ENCODE results near the gene PODNL1.
A peak's percentile ranks its signal among the peaks of the same experiment; 100 is the strongest.

The PODNL1 gene

GRCh38 chr19:13935765-13936510 lies 2.3 kb downstream of the PODNL1 start:
- ChIA-PET POLR2A (ENCODE audit: low non-redundant PET) (interaction anchor here (0.5 to 0.8 kb wide), 2 partner anchors 16 to 17 kb away, joined by 3 to 4 read pairs; no protein-coding TSS in a partner anchor), CTCF (no interaction called here)
- no peak for DNase-seq (ENCODE audit: low spot score)
- H3K27ac ChIP-seq, result peak overlapping the region; percentile 36
- TF ChIP-seq, protein P1, sequence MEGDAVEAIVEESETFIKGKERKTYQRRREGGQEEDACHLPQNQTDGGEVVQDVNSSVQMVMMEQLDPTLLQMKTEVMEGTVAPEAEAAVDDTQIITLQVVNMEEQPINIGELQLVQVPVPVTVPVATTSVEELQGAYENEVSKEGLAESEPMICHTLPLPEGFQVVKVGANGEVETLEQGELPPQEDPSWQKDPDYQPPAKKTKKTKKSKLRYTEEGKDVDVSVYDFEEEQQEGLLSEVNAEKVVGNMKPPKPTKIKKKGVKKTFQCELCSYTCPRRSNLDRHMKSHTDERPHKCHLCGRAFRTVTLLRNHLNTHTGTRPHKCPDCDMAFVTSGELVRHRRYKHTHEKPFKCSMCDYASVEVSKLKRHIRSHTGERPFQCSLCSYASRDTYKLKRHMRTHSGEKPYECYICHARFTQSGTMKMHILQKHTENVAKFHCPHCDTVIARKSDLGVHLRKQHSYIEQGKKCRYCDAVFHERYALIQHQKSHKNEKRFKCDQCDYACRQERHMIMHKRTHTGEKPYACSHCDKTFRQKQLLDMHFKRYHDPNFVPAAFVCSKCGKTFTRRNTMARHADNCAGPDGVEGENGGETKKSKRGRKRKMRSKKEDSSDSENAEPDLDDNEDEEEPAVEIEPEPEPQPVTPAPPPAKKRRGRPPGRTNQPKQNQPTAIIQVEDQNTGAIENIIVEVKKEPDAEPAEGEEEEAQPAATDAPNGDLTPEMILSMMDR (conservative IDR thresholded peaks at IDR 0.05; ENCODE audit: low read depth), result no peak

GRCh38 chr19:13934785-13935109 lies 3.5 kb downstream of the PODNL1 start:
- ChIA-PET CTCF (interaction anchor here (0.5 to 1.1 kb wide), 3 partner anchors 18 to 138 kb away, joined by 3 to 4 read pairs (median 3); partner anchors contain the start of gene MISP3), POLR2A (ENCODE audit: low non-redundant PET) (no interaction called here)
- DNase-seq (ENCODE audit: low spot score), result no peak
- TF ChIP-seq, protein P1 (conservative IDR thresholded peaks at IDR 0.05; ENCODE audit: low read depth), result no peak
- peak overlapping the region; percentile 36; the same call in 1 of the 2 replicates for H3K27ac ChIP-seq

DNA sequence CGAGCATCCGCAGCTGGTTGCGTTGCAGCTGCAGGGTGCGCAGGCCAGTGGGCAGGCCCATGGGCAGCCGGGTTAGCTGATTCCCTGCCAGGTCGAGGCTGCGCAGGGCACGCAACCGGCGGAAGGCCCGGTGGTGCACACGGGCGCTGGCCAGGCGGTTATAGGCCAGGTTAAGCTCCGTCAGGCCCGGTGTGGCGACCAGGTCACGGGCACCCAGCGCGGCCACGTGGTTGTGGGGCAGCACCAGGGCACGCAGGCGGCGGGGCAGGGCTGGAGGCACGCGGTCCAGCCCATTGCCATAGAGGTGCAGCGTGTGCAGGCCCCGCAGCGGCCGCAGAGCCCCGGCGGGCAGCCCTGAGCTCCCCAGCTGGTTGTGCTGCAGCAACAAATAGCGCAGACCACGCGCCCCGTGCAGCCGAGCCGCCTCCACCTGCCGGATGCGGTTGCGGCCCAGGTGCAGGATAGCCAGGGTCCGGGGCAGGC lies 5.3 kb downstream of the PODNL1 start:
- ChIA-PET CTCF (no interaction called here), POLR2A (ENCODE audit: low non-redundant PET) (no interaction called here)

DNA sequence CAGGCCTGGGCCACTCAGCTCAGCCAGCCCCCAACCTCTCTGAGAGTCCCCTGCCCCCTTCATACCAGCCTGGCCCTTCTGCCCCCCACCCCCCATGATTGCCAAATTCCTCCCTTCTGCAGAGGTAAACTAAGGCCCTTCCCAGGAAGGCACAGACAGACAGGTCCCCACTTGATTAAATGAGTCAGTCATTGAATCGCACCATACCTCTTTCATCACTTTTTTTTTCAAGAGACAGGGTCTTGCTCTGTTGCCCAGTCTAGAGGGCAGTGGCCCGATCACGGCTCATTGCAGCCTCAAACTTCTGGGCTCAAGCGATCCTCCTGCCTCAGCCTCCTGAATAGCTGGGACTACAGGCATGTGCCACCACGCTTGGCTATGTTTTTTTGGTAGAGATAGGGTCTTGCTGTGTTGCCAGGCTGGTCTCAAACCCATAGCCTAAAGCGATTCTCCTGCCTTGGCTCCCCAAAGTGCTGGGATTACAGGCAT lies 6.0 kb downstream of the PODNL1 start:
- POLR2A ChIA-PET (ENCODE audit: low non-redundant PET), result no interaction called here
- TF ChIP-seq, protein P1 (conservative IDR thresholded peaks at IDR 0.05; ENCODE audit: low read depth), result no peak
- no peak for DNase-seq (ENCODE audit: low spot score)
- peak overlapping the region; percentile 64 for H3K27ac ChIP-seq
- CTCF ChIA-PET, result interaction anchor here (0.8 kb wide), 1 partner anchor 127 kb away, joined by 4 read pairs; no protein-coding TSS in a partner anchor

More for the DNA sequence above, 5.3 kb downstream of the PODNL1 start:
- H3K27ac ChIP-seq, result peak overlapping the region; percentile 64
- TF ChIP-seq, protein P1 (conservative IDR thresholded peaks at IDR 0.05; ENCODE audit: low read depth), result no peak
- no peak for DNase-seq (ENCODE audit: low spot score)

DNA sequence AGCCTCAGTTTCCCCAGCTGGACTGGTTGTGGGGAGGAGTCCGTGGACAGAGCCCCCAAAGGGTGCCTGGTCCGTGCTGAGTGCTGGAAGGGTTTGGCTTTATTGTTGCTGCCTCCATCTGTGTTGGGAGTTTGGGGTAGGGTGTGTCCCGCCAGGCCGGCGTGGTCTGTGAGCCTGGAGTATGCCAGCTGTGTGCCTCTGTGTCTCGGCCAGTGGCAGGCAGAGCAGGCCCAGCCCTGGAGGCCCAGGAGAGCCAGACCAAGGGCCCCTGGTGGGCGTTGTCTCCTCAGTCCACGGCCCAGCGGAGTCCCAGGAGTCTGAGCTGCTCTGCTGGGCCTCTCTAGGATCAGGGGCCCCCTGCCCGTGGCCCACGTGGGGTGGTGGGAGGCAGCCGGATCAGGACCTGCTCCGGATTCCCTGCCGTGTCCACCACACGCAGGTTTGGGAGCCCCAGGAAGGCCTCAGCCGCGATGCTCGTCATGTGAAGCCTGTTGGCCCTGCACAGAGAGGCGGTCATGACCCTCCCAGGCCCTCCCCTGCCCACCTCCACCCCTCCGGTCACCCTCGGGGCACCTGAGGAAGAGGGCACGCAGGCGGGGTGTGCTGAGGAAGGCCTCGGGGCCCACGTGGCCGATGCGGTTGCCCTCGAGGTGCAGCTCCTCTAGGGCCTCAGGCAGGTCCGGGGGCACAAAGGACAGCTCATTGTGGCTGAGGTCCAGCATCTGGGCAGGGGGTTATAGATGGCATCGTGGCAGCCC lies 6.6 kb downstream of the PODNL1 start:
- H3K27ac ChIP-seq, result peak overlapping the region; percentile 64
- no peak for DNase-seq (ENCODE audit: low spot score)
- ChIA-PET CTCF (interaction anchor here (0.8 kb wide), 1 partner anchor 127 kb away, joined by 4 read pairs; no protein-coding TSS in a partner anchor), POLR2A (ENCODE audit: low non-redundant PET) (no interaction called here)
- TF ChIP-seq, protein P1 (conservative IDR thresholded peaks at IDR 0.05; ENCODE audit: low read depth), result no peak

DNA sequence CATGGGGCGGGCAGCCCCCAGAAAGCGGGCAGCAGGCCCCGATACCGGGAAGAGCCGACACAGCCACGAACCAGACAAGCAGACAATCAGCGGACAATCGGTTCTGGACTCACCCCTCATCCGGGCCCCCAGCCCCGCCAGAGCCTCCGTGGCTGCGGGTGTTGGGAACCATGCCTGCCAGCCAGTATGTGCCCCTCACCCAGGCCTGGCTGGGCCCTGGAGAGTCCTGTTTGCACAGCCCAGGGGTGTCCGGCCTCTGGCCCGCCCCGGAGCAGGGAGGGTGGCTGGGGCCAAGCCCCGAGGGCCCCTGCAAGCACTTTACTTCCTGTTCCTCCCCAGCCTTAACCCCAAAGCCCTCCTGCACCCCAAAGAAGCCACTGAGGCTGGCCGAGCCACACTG lies 7.8 kb downstream of the PODNL1 start:
- TF ChIP-seq, protein P1 (conservative IDR thresholded peaks at IDR 0.05; ENCODE audit: low read depth), result no peak
- ChIA-PET POLR2A (ENCODE audit: low non-redundant PET) (no interaction called here), CTCF (no interaction called here)
- peak overlapping the region; percentile 64 for H3K27ac ChIP-seq
- DNase-seq (ENCODE audit: low spot score), result no peak

Data from RWPE1 (cell line).